ENCODE data around the gene VPREB3. TPM values are rescaled to one million over a fixed set of nuclear protein-coding genes. Genes with fewer than 3 reads are reported as not detected.

Gene VPREB3
- polyA plus RNA-seq, 2 of the 4 experiments (the other 2 are of a cell fraction), result 0.41 to 0.52 TPM

- TF ChIP-seq MAFK (IDR thresholded peaks at IDR 0.05; ENCODE audit: partially characterized antibody) (no peak), MAZ (IDR thresholded peaks at IDR 0.05; ENCODE audit: borderline replicate concordance, low read depth, low read length) (no peak)
Observed at GRCh38 chr22:23777776-23778576, 23.8 kb upstream of the VPREB3 start (continued).

DNA sequence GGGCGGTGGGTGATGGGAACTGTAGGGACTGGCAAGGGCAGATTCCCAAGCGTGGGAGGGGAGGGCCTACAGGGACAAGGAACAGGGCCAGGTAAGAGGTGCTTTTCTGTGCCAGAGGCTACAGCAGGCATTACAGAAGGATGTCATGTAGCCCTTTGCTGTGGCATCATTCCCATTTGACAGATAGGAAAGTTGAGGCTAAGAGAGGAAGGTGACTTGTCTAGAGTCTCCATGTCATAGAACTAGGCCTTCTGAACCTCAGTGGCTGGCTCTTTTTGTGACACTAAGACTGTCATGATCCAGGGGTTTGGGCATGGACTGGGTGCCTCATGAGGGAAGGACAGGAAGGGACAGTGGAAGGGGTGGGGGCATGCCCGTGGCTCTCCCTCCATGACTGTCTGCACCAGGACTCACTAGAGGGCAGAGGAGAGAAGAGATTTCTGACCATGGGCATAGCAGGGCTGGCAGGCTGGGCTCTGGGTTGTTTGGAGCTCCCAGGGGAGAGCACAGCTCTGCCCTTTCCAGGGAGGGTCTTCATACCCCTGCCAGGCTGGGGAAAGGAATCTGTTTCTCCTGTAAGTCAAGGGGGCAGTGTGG, 21.7 kb upstream of the VPREB3 start:
- no peak overlapping the region for H3K27ac ChIP-seq
- H3K4me2 ChIP-seq, result no peak overlapping the region
- ChIA-PET POLR2A (interaction anchor here (1.0 kb wide), 1 partner anchor 82 kb away, joined by 3 read pairs; the partner anchor contains the start of gene SLC2A11), CTCF (interaction anchor here (1.1 to 16.9 kb wide), 5 partner anchors 10 to 598 kb away, joined by 3 to 175 read pairs (median 4); no protein-coding TSS in a partner anchor)
- no peak overlapping the region for H3K4me3 ChIP-seq
- H3K9me3 ChIP-seq, result no peaks in the 10 kb centered on the region
- TF ChIP-seq HOXB5 (CRISPR knock-in tag; IDR thresholded peaks at IDR 0.05) (no peak), HMGXB4 (CRISPR knock-in tag; IDR thresholded peaks at IDR 0.05; ENCODE audit: borderline replicate concordance) (no peak), RARB (CRISPR knock-in tag; IDR thresholded peaks at IDR 0.05) (no peak), POLR2AphosphoS2 (conservative IDR thresholded peaks at IDR 0.05; ENCODE audit: low read length) (no peak), FOSL2 (IDR thresholded peaks at IDR 0.05) (no peak), FOSL2 (CRISPR knock-in tag; IDR thresholded peaks at IDR 0.05) (no peak), GATA3 (IDR thresholded peaks at IDR 0.05; ENCODE audit: borderline replicate concordance) (no peak), ZSCAN20 (CRISPR knock-in tag; IDR thresholded peaks at IDR 0.05) (no peak), JUNB (IDR thresholded peaks at IDR 0.05) (no peak), TP53 (CRISPR knock-in tag; IDR thresholded peaks at IDR 0.05) (no peak)
- TF ChIP-seq, protein P1, sequence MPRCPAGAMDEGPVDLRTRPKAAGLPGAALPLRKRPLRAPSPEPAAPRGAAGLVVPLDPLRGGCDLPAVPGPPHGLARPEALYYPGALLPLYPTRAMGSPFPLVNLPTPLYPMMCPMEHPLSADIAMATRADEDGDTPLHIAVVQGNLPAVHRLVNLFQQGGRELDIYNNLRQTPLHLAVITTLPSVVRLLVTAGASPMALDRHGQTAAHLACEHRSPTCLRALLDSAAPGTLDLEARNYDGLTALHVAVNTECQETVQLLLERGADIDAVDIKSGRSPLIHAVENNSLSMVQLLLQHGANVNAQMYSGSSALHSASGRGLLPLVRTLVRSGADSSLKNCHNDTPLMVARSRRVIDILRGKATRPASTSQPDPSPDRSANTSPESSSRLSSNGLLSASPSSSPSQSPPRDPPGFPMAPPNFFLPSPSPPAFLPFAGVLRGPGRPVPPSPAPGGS (IDR thresholded peaks at IDR 0.05), result no peak
- TF ChIP-seq, protein P2, sequence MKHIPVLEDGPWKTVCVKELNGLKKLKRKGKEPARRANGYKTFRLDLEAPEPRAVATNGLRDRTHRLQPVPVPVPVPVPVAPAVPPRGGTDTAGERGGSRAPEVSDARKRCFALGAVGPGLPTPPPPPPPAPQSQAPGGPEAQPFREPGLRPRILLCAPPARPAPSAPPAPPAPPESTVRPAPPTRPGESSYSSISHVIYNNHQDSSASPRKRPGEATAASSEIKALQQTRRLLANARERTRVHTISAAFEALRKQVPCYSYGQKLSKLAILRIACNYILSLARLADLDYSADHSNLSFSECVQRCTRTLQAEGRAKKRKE (CRISPR knock-in tag; IDR thresholded peaks at IDR 0.05; ENCODE audit: low read depth), result no peak
- TF ChIP-seq, protein P3, sequence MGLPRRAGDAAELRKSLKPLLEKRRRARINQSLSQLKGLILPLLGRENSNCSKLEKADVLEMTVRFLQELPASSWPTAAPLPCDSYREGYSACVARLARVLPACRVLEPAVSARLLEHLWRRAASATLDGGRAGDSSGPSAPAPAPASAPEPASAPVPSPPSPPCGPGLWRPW (IDR thresholded peaks at IDR 0.05), result no peak
- FAIRE-seq (no peak), ATAC-seq (peak; percentile 52 to 63; a peak in 3 of 6 replicates), DNase-seq (ENCODE audit: low read depth in 1 of 2, low spot score in 1 of 2) (peak in 1 of 2 experiments; percentile 19)
- H3K4me1 ChIP-seq, result peaks cover 18% of the 10 kb centered on the region
- WGBS (ENCODE audit: missing lambda C conversion rate), result 59% methylated on average over 3 of the region's 3 CpGs

DNA sequence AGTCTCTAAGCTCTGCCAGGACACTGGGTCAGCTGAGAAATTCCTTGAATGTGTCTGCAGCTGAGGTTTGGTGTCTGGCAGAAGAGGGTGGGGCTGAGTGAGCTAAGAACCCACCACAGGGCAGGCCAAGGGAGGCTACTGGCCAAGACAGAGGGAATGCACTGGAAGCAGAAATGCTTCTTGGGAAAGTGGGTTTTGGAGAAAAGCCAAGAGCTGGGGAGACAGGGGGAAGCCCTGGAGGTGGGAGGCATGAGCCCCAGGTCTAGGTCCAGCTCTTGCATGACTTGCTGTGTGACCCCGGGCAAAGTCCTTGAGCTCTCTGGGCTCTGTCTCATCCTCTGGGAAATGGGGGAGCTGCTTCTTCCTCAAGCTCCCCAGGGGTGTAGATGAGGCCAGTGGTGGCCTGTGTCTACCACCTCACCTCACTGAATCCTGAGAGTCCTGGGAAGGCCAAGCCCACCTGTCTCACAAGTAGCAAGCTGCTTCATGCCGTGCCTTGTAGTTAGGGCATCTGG, 20.8 kb upstream of the VPREB3 start:
- POLR2A ChIA-PET, result interaction anchor here (1.0 kb wide), 1 partner anchor 83 kb away, joined by 3 read pairs; the partner anchor contains the start of gene SLC2A11
- DNase-seq (ENCODE audit: low read depth in 1 of 2, low spot score in 1 of 2), result peak in 1 of 2 experiments; percentile 19
- no peak for FAIRE-seq

More for the DNA sequence above, 20.8 kb upstream of the VPREB3 start:
- CTCF ChIA-PET, result interaction anchor here (1.1 to 16.9 kb wide), 7 partner anchors 9 to 597 kb away, joined by 3 to 175 read pairs (median 4); no protein-coding TSS in a partner anchor
- ATAC-seq, result peak in 1 of 2 experiments; percentile 12; a peak in 1 of 6 replicates
- TF ChIP-seq, protein P2 (CRISPR knock-in tag; IDR thresholded peaks at IDR 0.05; ENCODE audit: low read depth), result no peak
- TF ChIP-seq ZFP36 (IDR thresholded peaks at IDR 0.05; ENCODE audit: borderline replicate concordance, partially characterized antibody), result peak; percentile 52
- TF ChIP-seq, protein P4, sequence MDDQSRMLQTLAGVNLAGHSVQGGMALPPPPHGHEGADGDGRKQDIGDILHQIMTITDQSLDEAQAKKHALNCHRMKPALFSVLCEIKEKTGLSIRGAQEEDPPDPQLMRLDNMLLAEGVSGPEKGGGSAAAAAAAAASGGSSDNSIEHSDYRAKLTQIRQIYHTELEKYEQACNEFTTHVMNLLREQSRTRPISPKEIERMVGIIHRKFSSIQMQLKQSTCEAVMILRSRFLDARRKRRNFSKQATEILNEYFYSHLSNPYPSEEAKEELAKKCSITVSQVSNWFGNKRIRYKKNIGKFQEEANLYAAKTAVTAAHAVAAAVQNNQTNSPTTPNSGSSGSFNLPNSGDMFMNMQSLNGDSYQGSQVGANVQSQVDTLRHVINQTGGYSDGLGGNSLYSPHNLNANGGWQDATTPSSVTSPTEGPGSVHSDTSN (IDR thresholded peaks at IDR 0.05), result no peak
- Histone ChIP-seq H3K4me3 (no peak overlapping the region), H3K4me1 (peaks cover 18% of the 10 kb centered on the region), H3K9me3 (no peaks in the 10 kb centered on the region), H3K27ac (no peak overlapping the region), H3K4me2 (no peak overlapping the region)
- 67% methylated on average over 1 of the region's 2 CpGs for WGBS (ENCODE audit: missing lambda C conversion rate)
